OCI-LY3 (cell line): ENCODE measurements around the gene FRMPD4.
A peak's percentile ranks its signal among the peaks of the same experiment; 100 is the strongest.

ENCODE experiments used
- H2AFZ ChIP-seq: fragments of 200-600, 300-600 bp; shearing (Covaris generic); 2 replicates; pipeline ENCODE4 v1.6.0; 2014; ENCODE audit warnings: antibody characterized with exemption, low read depth, low read length
- H3K27ac ChIP-seq: fragments of 200-600, 300-600 bp; sonication (generic); 2 replicates; pipeline ENCODE4 v1.5.1; 2014; ENCODE audit warnings: mild to moderate bottlenecking, low read length, moderate library complexity, mixed read lengths
- H3K27me3 ChIP-seq: fragments of 200-600, 300-600 bp; sonication (generic); 2 replicates; pipeline ENCODE4 v1.6.1; 2014; ENCODE audit warnings: low read depth, low read length, mixed read lengths
- H3K36me3 ChIP-seq: fragments of 200-600, 300-600 bp; sonication (generic); replicated peaks from 2 replicates; pipeline ENCODE3; 2014; ENCODE audit warnings: low read depth, low read length, mixed read lengths
- H3K4me1 ChIP-seq: fragments of 300-600, 200-600 bp; sonication (generic); 2 replicates; pipeline ENCODE4 v1.6.1; 2014; ENCODE audit warnings: low read length, mixed read lengths
- H3K4me2 ChIP-seq: fragments of 200-600, 300-600 bp; sonication (generic); 2 replicates; pipeline ENCODE4 v1.6.1; 2014; ENCODE audit warnings: low read length, mixed read lengths
- H3K4me3 ChIP-seq: fragments of 300-600, 200-600 bp; sonication (generic); 2 replicates; pipeline ENCODE4 v1.5.1; 2014; ENCODE audit warnings: antibody characterized with exemption, mild to moderate bottlenecking, low read length, moderate library complexity
- H3K79me2 ChIP-seq: fragments of 300-600, 200-600 bp; shearing (Covaris generic); 2 replicates; pipeline ENCODE4 v1.6.1; 2014; ENCODE audit warnings: mild to moderate bottlenecking, low read length, mixed read lengths
- H3K9ac ChIP-seq: fragments of 300-600, 200-600 bp; shearing (Covaris generic); 2 replicates; pipeline ENCODE4 v1.6.0; 2014; ENCODE audit warnings: mild to moderate bottlenecking, low read length, moderate library complexity
- H3K9me3 ChIP-seq: fragments of 200-600, 300-600 bp; shearing (Covaris generic); 2 replicates; pipeline ENCODE4 v1.6.1; 2014; ENCODE audit warnings: low read length, mixed read lengths; ENCODE audit not compliant: insufficient read depth
- H4K20me1 ChIP-seq: fragments of 200-600, 300-600 bp; sonication (generic); 2 replicates; pipeline ENCODE4 v1.6.1; 2016; ENCODE audit warnings: low read length, mixed read lengths; ENCODE audit not compliant: insufficient read depth
- CTCF ChIP-seq: fragments of 200-600, 300-600 bp; sonication (generic); IDR thresholded peaks from 2 replicates; pipeline ENCODE4 v1.5.1; 2014; ENCODE audit warnings: antibody characterized with exemption, low read length, low read depth
- EZH2phosphoT487 ChIP-seq: fragments of 200-600 bp; shearing (Covaris generic); IDR thresholded peaks from 2 replicates; pipeline ENCODE4 v1.6.1; 2018; ENCODE audit warnings: antibody characterized with exemption, mixed run types, low read depth

The FRMPD4 gene

GRCh38 chrX:12118134-12118533 lies 20.1 kb upstream of the FRMPD4 start:
- Histone ChIP-seq H3K79me2 (no peaks in the 10 kb centered on the region), H3K9ac (no peak overlapping the region), H3K36me3 (no peaks in the 10 kb centered on the region), H3K9me3 (no peaks in the 10 kb centered on the region), H3K27me3 (no peaks in the 10 kb centered on the region), H2AFZ (no peak overlapping the region), H3K27ac (no peak overlapping the region), H3K4me3 (no peak overlapping the region), H4K20me1 (no peaks in the 10 kb centered on the region), H3K4me1 (no peaks in the 10 kb centered on the region), H3K4me2 (no peak overlapping the region)
- TF ChIP-seq CTCF (no peak), EZH2phosphoT487 (no peak)

GRCh38 chrX:12128017-12128416 lies 10.3 kb upstream of the FRMPD4 start:
- H3K27ac ChIP-seq, result no peak overlapping the region
- no peaks in the 10 kb centered on the region for H3K36me3 ChIP-seq
- peaks cover 12% of the 10 kb centered on the region; the same call in 1 of the 2 replicates for H3K9me3 ChIP-seq
- no peak for TF ChIP-seq EZH2phosphoT487
- TF ChIP-seq CTCF, result no peak
- no peak overlapping the region for H3K4me2 ChIP-seq
- H3K4me3 ChIP-seq, result no peak overlapping the region
- no peak overlapping the region for H2AFZ ChIP-seq
- H3K4me1 ChIP-seq, result no peaks in the 10 kb centered on the region
- H4K20me1 ChIP-seq, result no peaks in the 10 kb centered on the region
- no peaks in the 10 kb centered on the region for H3K27me3 ChIP-seq
- no peak overlapping the region for H3K9ac ChIP-seq
- H3K79me2 ChIP-seq, result no peaks in the 10 kb centered on the region

- TF ChIP-seq EZH2phosphoT487 (no peak), CTCF (no peak)
- no peak overlapping the region for H3K4me2 ChIP-seq
Observed at GRCh38 chrX:12137951-12138360, 317 bp upstream of the FRMPD4 start.

GRCh38 chrX:12139934-12140611 lies 1.8 kb downstream of the FRMPD4 start:
- Histone ChIP-seq H3K36me3 (no peaks in the 10 kb centered on the region), H3K4me2 (peak overlapping the region; percentile 66; the same call in 1 of the 2 replicates)
- TF ChIP-seq CTCF, result no peak
- TF ChIP-seq EZH2phosphoT487, result no peak

More at GRCh38 chrX:12137951-12138360, 317 bp upstream of the FRMPD4 start:
- Histone ChIP-seq H2AFZ (no peak overlapping the region), H3K36me3 (no peaks in the 10 kb centered on the region), H3K9me3 (no peaks in the 10 kb centered on the region), H3K27me3 (no peaks in the 10 kb centered on the region), H3K27ac (no peak overlapping the region), H4K20me1 (no peaks in the 10 kb centered on the region), H3K79me2 (no peaks in the 10 kb centered on the region), H3K4me3 (no peak overlapping the region), H3K9ac (no peak overlapping the region), H3K4me1 (peaks cover 35% of the 10 kb centered on the region)

More at GRCh38 chrX:12139934-12140611, 1.8 kb downstream of the FRMPD4 start:
- peak overlapping the region; percentile 89; the same call in 1 of the 2 replicates for H3K27ac ChIP-seq
- no peaks in the 10 kb centered on the region for H3K79me2 ChIP-seq
- no peak overlapping the region for H3K9ac ChIP-seq
- H2AFZ ChIP-seq, result no peak overlapping the region
- H3K4me1 ChIP-seq, result peaks cover 44% of the 10 kb centered on the region
- no peak overlapping the region for H3K4me3 ChIP-seq
- H3K27me3 ChIP-seq, result no peaks in the 10 kb centered on the region
- H4K20me1 ChIP-seq, result no peaks in the 10 kb centered on the region
- H3K9me3 ChIP-seq, result no peaks in the 10 kb centered on the region
